ENCODE results near the gene NRP1. TPM values are rescaled to one million over a fixed set of nuclear protein-coding genes. Genes with fewer than 3 reads are reported as not detected.

Gene NRP1
- polyA plus RNA-seq, 3 donors: 1.1 to 1.7 (median 1.3) TPM

DNA sequence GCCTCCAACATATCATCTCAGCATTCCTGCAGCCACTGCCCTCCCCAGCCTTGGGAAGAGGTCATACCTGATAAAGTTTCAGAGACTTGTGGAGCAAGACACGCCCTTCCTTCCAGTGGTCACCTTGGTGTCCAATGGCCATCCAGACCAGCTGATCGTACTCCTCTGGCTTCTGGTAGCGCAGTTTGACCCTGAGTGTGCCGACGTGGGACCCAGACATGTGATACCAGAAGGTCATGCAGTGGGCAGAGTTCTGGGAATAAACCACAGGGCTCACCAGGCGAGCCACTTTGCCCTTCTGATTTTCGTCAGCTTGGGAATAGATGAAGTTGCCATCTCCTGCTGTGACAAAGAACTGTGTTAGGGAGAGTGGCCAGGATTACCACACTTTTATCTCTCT, 148.3 kb downstream of the NRP1 start:
- H3K4me1 ChIP-seq (ENCODE audit: control insufficient read depth in 1 of 2, insufficient read depth in 2 of 2, low read length in 2 of 2): no peaks in the 10 kb centered on the region
- WGBS (ENCODE audit: insufficient coverage): 83% methylated on average over 5 of the region's 7 CpGs
- no peak for DNase-seq
- H3K27me3 ChIP-seq (ENCODE audit: control insufficient read depth in 2 of 2, insufficient read depth in 2 of 2, low read length in 2 of 2): no peaks in the 10 kb centered on the region
- Mint-ChIP-seq H3K27ac (no peak overlapping the region), H3K36me3 (no peaks in the 10 kb centered on the region), H3K27me3 (ENCODE audit: low read depth in 3 of 3) (peaks cover 4 to 6% (median 4%) of the 10 kb centered on the region in 3 donors), H3K4me1 (no peaks in the 10 kb centered on the region), H3K9me3 (no peaks in the 10 kb centered on the region), H3K4me3 (no peak overlapping the region)
- TF ChIP-seq, protein P1, sequence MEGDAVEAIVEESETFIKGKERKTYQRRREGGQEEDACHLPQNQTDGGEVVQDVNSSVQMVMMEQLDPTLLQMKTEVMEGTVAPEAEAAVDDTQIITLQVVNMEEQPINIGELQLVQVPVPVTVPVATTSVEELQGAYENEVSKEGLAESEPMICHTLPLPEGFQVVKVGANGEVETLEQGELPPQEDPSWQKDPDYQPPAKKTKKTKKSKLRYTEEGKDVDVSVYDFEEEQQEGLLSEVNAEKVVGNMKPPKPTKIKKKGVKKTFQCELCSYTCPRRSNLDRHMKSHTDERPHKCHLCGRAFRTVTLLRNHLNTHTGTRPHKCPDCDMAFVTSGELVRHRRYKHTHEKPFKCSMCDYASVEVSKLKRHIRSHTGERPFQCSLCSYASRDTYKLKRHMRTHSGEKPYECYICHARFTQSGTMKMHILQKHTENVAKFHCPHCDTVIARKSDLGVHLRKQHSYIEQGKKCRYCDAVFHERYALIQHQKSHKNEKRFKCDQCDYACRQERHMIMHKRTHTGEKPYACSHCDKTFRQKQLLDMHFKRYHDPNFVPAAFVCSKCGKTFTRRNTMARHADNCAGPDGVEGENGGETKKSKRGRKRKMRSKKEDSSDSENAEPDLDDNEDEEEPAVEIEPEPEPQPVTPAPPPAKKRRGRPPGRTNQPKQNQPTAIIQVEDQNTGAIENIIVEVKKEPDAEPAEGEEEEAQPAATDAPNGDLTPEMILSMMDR (IDR thresholded peaks at IDR 0.05): no peak
- H4K20me1 ChIP-seq (ENCODE audit: insufficient read depth, low read length): no peaks in the 10 kb centered on the region
- intact Hi-C loops (cut with micrococcal nuclease): no loop called here
- H3K9me3 ChIP-seq (replicated peaks in 1 of 2; ENCODE audit: control insufficient read depth in 1 of 2, insufficient read depth in 1 of 2, low read length in 2 of 2): no peaks in the 10 kb centered on the region
- H3K4me2 ChIP-seq (replicated peaks; ENCODE audit: extremely low read depth, low read length, poor library complexity, severe bottlenecking): no peak overlapping the region
- no peaks in the 10 kb centered on the region for H3K79me2 ChIP-seq (ENCODE audit: insufficient read depth, low read length)
- no peak overlapping the region for H3K9ac ChIP-seq (ENCODE audit: insufficient read depth, low read length, poor library complexity, severe bottlenecking)
- no peak overlapping the region for H2AFZ ChIP-seq (ENCODE audit: insufficient read depth, low read depth, low read length, poor library complexity, severe bottlenecking)
- H3K4me3 ChIP-seq (replicated peaks in 1 of 3; ENCODE audit: low read depth in 2 of 3, low read length in 3 of 3): no peak overlapping the region
- H3K36me3 ChIP-seq (replicated peaks in 1 of 2; ENCODE audit: control insufficient read depth in 1 of 2, insufficient read depth in 2 of 2, low read length in 2 of 2): no peaks in the 10 kb centered on the region
- H3K27ac ChIP-seq (ENCODE audit: low read depth in 1 of 2, low read length in 2 of 2): no peak overlapping the region

DNA sequence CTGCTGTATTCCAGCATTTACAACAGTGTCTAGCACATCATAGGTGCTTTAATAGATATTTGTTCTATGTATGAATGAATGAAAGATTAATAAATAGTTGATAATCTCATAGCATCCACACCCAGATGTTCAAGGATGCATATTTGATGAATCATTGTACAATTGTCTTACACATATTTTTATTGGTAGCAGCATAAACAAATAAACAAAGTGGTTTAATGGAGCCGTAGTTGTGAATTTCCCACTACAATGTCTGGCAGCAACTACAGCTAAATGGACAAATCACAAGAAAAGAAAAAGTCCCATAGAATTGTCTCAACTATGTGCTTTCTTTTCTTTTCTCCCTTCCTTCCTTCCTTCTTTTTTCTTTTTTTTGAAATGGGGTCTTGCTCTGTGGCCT, 150.8 kb downstream of the NRP1 start:
- H3K36me3 ChIP-seq (replicated peaks in 1 of 2; ENCODE audit: control insufficient read depth in 1 of 2, insufficient read depth in 2 of 2, low read length in 2 of 2): no peaks in the 10 kb centered on the region
- H2AFZ ChIP-seq (ENCODE audit: insufficient read depth, low read depth, low read length, poor library complexity, severe bottlenecking): no peak overlapping the region
- intact Hi-C loops (cut with micrococcal nuclease): no loop called here
- no peak for DNase-seq
- Mint-ChIP-seq H3K36me3 (no peaks in the 10 kb centered on the region), H3K27me3 (ENCODE audit: low read depth in 3 of 3) (peaks cover 3 to 6% (median 6%) of the 10 kb centered on the region in 3 donors), H3K4me3 (no peak overlapping the region), H3K9me3 (no peaks in the 10 kb centered on the region), H3K27ac (no peak overlapping the region), H3K4me1 (no peaks in the 10 kb centered on the region)
- no peak overlapping the region for H3K4me2 ChIP-seq (replicated peaks; ENCODE audit: extremely low read depth, low read length, poor library complexity, severe bottlenecking)
- TF ChIP-seq, protein P1 (IDR thresholded peaks at IDR 0.05): no peak
- no peaks in the 10 kb centered on the region for H3K79me2 ChIP-seq (ENCODE audit: insufficient read depth, low read length)
- no peak overlapping the region for H3K27ac ChIP-seq (ENCODE audit: low read depth in 1 of 2, low read length in 2 of 2)
- H3K9me3 ChIP-seq (replicated peaks in 1 of 2; ENCODE audit: control insufficient read depth in 1 of 2, insufficient read depth in 1 of 2, low read length in 2 of 2): no peaks in the 10 kb centered on the region
- H3K4me3 ChIP-seq (replicated peaks in 1 of 3; ENCODE audit: low read depth in 2 of 3, low read length in 3 of 3): no peak overlapping the region
- H3K9ac ChIP-seq (ENCODE audit: insufficient read depth, low read length, poor library complexity, severe bottlenecking): no peak overlapping the region
- no CpG with 5 or more reads among the region's 1 CpG for WGBS (ENCODE audit: insufficient coverage)
- H3K4me1 ChIP-seq (ENCODE audit: control insufficient read depth in 1 of 2, insufficient read depth in 2 of 2, low read length in 2 of 2): no peaks in the 10 kb centered on the region
- no peaks in the 10 kb centered on the region for H3K27me3 ChIP-seq (ENCODE audit: control insufficient read depth in 2 of 2, insufficient read depth in 2 of 2, low read length in 2 of 2)
- H4K20me1 ChIP-seq (ENCODE audit: insufficient read depth, low read length): no peaks in the 10 kb centered on the region
